Body of pancreas (tissue), 4 donors: Measurements from ENCODE around the gene LIG3.

ENCODE experiments used
- POLR2A ChIP-seq, 3 donors: fragments of 450-650 bp; IDR thresholded peaks; one replicate each; pipeline ENCODE4 v1.6.1; 2016; ENCODE audit warnings: antibody characterized with exemption in 3 of 3, mild to moderate bottlenecking in 2 of 3
- TF ChIP-seq, protein P1 (sequence below), 7 experiments: fragments of 450-650 bp in 4 of 7; fragments of 200-600 bp in 3 of 7; sonication (generic) in 3 of 7; IDR thresholded peaks; one replicate each; pipeline ENCODE4 v1.5.1; 2016 to 2019; ENCODE audit warnings: antibody characterized with exemption in 7 of 7

DNA sequence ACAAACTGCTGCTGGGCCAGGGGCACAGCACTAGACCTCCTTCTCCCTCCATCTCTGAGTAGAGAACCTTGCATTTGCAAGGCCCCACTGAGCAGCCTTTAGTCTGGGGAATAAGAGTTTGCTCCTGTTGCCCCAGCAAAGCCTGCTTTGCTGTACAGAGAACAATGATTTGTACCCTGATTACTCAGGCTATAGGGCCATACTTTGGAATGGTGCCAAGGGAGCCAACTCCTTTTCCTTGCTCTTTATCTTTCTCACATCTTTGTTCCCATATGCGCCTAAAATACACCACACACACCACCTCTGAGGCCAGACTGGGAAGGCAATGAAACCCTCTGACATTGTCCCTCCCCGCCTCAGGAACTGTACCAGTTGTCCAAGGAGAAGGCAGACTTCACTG, 21.2 kb downstream of the LIG3 start:
- TF ChIP-seq, protein P1, sequence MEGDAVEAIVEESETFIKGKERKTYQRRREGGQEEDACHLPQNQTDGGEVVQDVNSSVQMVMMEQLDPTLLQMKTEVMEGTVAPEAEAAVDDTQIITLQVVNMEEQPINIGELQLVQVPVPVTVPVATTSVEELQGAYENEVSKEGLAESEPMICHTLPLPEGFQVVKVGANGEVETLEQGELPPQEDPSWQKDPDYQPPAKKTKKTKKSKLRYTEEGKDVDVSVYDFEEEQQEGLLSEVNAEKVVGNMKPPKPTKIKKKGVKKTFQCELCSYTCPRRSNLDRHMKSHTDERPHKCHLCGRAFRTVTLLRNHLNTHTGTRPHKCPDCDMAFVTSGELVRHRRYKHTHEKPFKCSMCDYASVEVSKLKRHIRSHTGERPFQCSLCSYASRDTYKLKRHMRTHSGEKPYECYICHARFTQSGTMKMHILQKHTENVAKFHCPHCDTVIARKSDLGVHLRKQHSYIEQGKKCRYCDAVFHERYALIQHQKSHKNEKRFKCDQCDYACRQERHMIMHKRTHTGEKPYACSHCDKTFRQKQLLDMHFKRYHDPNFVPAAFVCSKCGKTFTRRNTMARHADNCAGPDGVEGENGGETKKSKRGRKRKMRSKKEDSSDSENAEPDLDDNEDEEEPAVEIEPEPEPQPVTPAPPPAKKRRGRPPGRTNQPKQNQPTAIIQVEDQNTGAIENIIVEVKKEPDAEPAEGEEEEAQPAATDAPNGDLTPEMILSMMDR (IDR thresholded peaks at IDR 0.05) = no peak
- no peak for TF ChIP-seq POLR2A (IDR thresholded peaks at IDR 0.05)
